Activated CD4-positive, alpha-beta T cell treated with anti-CD3 and anti-CD28 coated beads, Interleukin-2, Interleukin-4, amounts not matched to agents 100 ng/mL and 50 ng/mL, durations not matched to agents 16 hours and 8 hours (primary cell): ENCODE results near the gene NUP188.
A peak's percentile ranks its signal among the peaks of the same experiment; 100 is the strongest.

Source experiments
- DNase-seq: peaks from one replicate; pipeline ENCODE4 v3.0.0-alpha.2; 2020; ENCODE audit warnings: low spot score

The NUP188 gene

GRCh38 chr9:128947527-128948301, at the start of gene NUP188, which contains the start of gene DOLK:
Gene NUP188 (plus strand): TSS chr9:128947699. CDS start chr9:128947720, 21 bp downstream.
Gene DOLK (minus strand): TSS chr9:128947603. CDS start chr9:128947303, 300 bp downstream.
- DNase-seq = peak; percentile 98

GRCh38 chr9:128898382-128898781, 49.1 kb upstream of the NUP188 start:
- DNase-seq = no peak

- DNase-seq = no peak
Measured at GRCh38 chr9:128898845-128899565, 48.5 kb upstream of the NUP188 start.

- no peak for DNase-seq
Measured at GRCh38 chr9:128899566-128900322, 47.8 kb upstream of the NUP188 start.

- DNase-seq = no peak
Measured at GRCh38 chr9:128901379-128901778, 46.1 kb upstream of the NUP188 start.

- DNase-seq = no peak
Measured at GRCh38 chr9:128901822-128902221, 45.7 kb upstream of the NUP188 start.

- peak; percentile 90 for DNase-seq
Measured at GRCh38 chr9:128902351-128903078, 45.0 kb upstream of the NUP188 start.

- no peak for DNase-seq
Measured at GRCh38 chr9:128903079-128903461, 44.4 kb upstream of the NUP188 start.

GRCh38 chr9:128903871-128904620, 43.5 kb upstream of the NUP188 start:
- DNase-seq = no peak

- DNase-seq = no peak
Measured at GRCh38 chr9:128905964-128906363, 41.5 kb upstream of the NUP188 start.

- no peak for DNase-seq
Measured at GRCh38 chr9:128906741-128907140, 40.8 kb upstream of the NUP188 start.

GRCh38 chr9:128908372-128908771, 39.1 kb upstream of the NUP188 start:
- no peak for DNase-seq

GRCh38 chr9:128909859-128910258, 37.6 kb upstream of the NUP188 start:
- no peak for DNase-seq

- DNase-seq = no peak
Measured at GRCh38 chr9:128910906-128911305, 36.6 kb upstream of the NUP188 start.

- DNase-seq = no peak
Measured at GRCh38 chr9:128911529-128912035, 35.9 kb upstream of the NUP188 start.

GRCh38 chr9:128912270-128912853, 35.1 kb upstream of the NUP188 start:
- no peak for DNase-seq

- no peak for DNase-seq
Measured at GRCh38 chr9:128913048-128913900, 34.2 kb upstream of the NUP188 start.

- no peak for DNase-seq
Measured at GRCh38 chr9:128913995-128914772, 33.3 kb upstream of the NUP188 start.

- no peak for DNase-seq
Measured at GRCh38 chr9:128916204-128916603, 31.3 kb upstream of the NUP188 start.
